Activated CD4-positive, alpha-beta T cell treated with anti-CD3 and anti-CD28 coated beads, Interleukin-2, amount 10 ng/mL, durations not matched to agents 7 days and 5 days (primary cell): ENCODE measurements around the gene KCTD1. TPM values are rescaled to one million over a fixed set of nuclear protein-coding genes. Genes with fewer than 3 reads are reported as not detected.

Experiments
- CTCF ChIA-PET: fragments of 350-600 bp; sonication (Branson Sonifier 250); formaldehyde crosslinking; loops from one replicate; lab custom pipeline; 2021; ENCODE audit warnings: antibody characterized with exemption; lab: Charles Lee
- POLR2A ChIA-PET: fragments of 350-600 bp; sonication (Branson Sonifier 250); formaldehyde crosslinking; loops from one replicate; lab custom pipeline; 2021; ENCODE audit warnings: antibody characterized with exemption; lab: Charles Lee
- DNase-seq: peaks from one replicate; pipeline ENCODE4 v3.0.0-alpha.2; 2020
- H3K27ac Mint-ChIP-seq: one replicate; pipeline ENCODE4 v1.8.0; 2021; ENCODE audit warnings: mild to moderate bottlenecking, moderate library complexity, mixed read lengths
- H3K27me3 Mint-ChIP-seq: one replicate; pipeline ENCODE4 v1.8.0; 2021; ENCODE audit warnings: mixed read lengths
- H3K36me3 Mint-ChIP-seq: one replicate; pipeline ENCODE4 v1.8.0; 2021; ENCODE audit warnings: low read depth, mixed read lengths
- H3K4me1 Mint-ChIP-seq: one replicate; pipeline ENCODE4 v1.8.0; 2021; ENCODE audit warnings: mixed read lengths
- H3K4me3 Mint-ChIP-seq: one replicate; pipeline ENCODE4 v1.8.0; 2021; ENCODE audit warnings: mild to moderate bottlenecking, moderate library complexity, mixed read lengths
- H3K9me3 Mint-ChIP-seq: one replicate; pipeline ENCODE4 v1.8.0; 2021; ENCODE audit warnings: mixed read lengths
- total RNA-seq, 2 experiments: library from RNA; stranded (reverse); gene quantifications; one replicate each; pipeline ENCODE4 v1.2.3, GENCODE V29; 2021

The KCTD1 gene
- total RNA-seq, 2 experiments from 2014 or later: 4.2 to 5.3 TPM

DNA sequence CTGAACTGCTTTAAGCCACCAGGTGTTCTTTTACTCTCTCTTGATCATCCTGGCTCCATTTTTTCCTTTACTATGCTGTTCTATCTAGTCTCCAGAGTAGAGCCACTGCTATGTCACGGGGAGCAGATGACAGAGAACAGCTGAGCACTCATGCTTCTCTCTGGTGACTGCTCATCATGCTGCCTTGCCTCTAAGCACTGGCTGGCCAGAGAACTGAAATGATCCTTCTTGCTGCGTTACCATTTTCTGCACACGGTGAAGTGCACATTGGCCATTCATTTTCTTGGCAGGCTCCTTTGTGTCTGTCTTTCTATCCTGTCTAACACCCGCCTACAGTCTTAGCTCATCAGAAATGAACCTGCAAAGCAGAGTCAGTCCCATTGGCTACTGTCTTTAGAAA lies 86.0 kb downstream of the KCTD1 start:
- DNase-seq: no peak
- H3K4me3 Mint-ChIP-seq: no peak overlapping the region
- POLR2A ChIA-PET: no interaction called here
- no peak overlapping the region for H3K27ac Mint-ChIP-seq
- H3K4me1 Mint-ChIP-seq: peaks cover 12% of the 10 kb centered on the region
- CTCF ChIA-PET: no interaction called here
- H3K9me3 Mint-ChIP-seq: no peaks in the 10 kb centered on the region
- H3K27me3 Mint-ChIP-seq: no peaks in the 10 kb centered on the region
- H3K36me3 Mint-ChIP-seq: no peaks in the 10 kb centered on the region

DNA sequence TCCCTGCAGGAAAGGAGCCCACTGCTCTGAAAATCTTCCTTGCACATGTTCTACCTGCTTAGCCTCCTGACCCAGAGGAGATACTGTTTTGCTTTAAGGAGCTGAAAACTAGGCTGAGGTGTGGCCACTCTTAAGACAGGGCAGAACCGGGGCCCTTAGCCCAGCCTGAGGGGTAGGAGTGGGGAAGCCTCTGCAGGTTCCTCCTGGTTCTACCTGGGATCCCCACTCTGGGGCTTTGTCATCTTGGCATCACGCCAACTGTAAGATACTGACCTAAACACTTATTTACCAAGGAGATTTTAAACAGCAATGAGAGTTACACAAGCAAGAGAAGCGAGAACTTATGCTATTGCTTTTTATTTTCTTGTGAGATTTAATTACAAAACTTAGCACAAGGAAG lies 86.9 kb downstream of the KCTD1 start:
- ChIA-PET CTCF (no interaction called here), POLR2A (no interaction called here)
- Mint-ChIP-seq H3K36me3 (no peaks in the 10 kb centered on the region), H3K27me3 (no peaks in the 10 kb centered on the region), H3K9me3 (no peaks in the 10 kb centered on the region), H3K4me1 (peaks cover 12% of the 10 kb centered on the region), H3K4me3 (no peak overlapping the region), H3K27ac (no peak overlapping the region)
- DNase-seq: no peak

DNA sequence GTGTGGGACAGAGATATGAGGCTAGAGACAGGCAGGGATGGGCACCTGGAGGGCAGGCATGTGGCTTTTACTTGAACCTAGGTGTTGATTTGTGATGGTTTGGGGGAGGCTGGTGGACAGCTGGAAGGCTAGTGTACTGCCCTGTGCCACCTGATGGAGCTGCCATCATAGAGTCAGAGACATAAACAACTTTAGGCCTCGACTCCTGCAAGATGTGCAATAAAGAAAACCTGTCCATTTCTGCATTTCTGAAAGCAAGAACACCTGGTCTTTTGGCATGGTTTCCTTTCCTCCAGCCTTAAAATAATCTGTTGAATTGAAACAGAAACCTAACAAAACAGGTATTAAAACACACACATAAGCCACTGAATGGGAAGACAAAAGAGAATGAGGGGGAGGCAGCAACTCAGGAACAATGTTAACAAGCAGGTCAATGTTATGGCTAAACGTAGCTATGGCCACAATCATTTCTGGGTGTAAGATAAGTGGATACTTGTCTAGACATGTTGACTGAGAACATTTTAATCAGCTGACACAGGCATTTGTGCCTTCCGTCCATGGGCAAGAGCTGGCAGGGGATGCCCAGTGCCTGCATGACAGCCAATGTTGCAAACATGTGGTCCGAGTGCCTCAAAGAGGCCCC lies 87.8 kb downstream of the KCTD1 start:
- Mint-ChIP-seq H3K9me3 (no peaks in the 10 kb centered on the region), H3K27ac (no peak overlapping the region), H3K4me1 (peaks cover 12% of the 10 kb centered on the region), H3K36me3 (no peaks in the 10 kb centered on the region), H3K4me3 (no peak overlapping the region), H3K27me3 (no peaks in the 10 kb centered on the region)
- DNase-seq: no peak
- ChIA-PET POLR2A (no interaction called here), CTCF (no interaction called here)

DNA sequence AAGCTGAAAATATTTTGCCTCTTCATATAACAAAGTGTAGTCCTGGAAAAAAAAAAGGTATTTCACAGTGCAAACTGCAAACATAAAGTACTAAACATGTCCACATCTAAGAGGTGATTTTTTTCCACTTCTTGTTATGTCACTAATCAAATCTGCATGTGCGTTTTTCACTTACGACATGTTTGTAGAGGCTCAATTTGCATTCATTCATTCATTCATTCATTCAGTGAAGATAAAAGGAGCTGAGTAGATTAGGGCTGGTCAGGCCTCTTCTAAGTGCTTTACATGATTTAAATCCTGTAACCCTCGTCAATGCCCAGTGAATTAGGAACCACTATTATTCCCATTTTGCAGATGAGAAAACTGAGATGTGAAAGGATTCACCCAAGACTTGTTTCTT lies 88.5 kb downstream of the KCTD1 start:
- ChIA-PET CTCF (no interaction called here), POLR2A (no interaction called here)
- Mint-ChIP-seq H3K36me3 (no peaks in the 10 kb centered on the region), H3K27me3 (no peaks in the 10 kb centered on the region), H3K4me1 (peaks cover 12% of the 10 kb centered on the region), H3K27ac (no peak overlapping the region), H3K4me3 (no peak overlapping the region), H3K9me3 (no peaks in the 10 kb centered on the region)
- no peak for DNase-seq

DNA sequence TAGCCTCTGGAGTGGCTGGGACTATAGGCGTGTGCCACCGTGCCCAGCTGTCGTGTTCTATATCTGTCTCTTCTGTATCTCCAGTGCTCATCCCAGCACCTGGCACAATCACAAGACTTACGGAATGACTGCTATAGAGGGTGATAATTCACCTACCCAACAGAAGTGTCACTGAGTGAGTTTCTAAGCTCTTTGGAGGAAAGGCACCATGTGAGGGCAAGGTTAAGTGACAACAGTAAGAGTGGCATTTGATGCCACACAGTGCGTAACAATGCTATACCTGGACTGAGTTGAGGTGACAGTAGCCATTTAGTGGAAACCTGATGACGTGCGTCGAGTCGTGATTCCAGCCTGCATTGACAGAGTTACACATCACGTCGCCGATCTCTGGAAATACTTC lies 89.0 kb downstream of the KCTD1 start:
- Mint-ChIP-seq H3K36me3 (no peaks in the 10 kb centered on the region), H3K27ac (no peak overlapping the region), H3K4me3 (no peak overlapping the region), H3K9me3 (no peaks in the 10 kb centered on the region), H3K27me3 (no peaks in the 10 kb centered on the region), H3K4me1 (peaks cover 12% of the 10 kb centered on the region)
- no peak for DNase-seq
- ChIA-PET CTCF (interaction anchor here (1.0 kb wide), 1 partner anchor 16 kb away, joined by 3 read pairs; no protein-coding TSS in a partner anchor), POLR2A (no interaction called here)

DNA sequence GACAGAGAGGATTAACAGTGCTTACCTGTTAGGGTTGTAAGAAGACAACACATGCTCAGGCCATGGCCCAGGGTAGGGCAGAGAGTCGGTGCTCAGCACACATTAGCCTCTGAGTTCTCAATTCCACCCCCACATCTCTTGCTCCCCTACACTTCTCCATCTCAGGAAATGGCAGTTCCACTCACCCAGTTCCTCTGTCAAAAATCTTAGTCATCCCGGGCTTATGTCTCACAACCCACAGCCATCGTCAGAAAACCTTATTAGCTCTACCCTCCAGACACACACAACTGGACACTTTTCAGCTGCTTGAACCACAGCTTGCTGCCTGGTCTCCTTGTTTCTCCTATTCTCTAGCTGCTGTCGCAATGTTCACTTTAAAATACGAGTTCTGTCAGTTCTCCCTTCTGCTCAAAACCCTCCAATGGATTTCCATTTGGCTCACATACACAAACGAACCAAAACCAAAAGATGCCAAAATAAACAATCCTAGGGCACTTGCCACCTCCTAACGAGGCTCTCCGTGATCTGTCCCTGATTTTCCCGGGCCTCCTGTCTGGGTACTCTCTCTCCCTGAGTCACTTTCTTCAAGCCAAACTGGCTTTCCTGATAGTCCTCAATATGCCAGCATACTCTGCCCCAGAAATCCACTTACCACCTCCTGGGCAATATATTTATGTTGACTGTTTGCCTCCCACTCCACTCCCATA lies 89.7 kb downstream of the KCTD1 start:
- Mint-ChIP-seq H3K4me1 (peaks cover 12% of the 10 kb centered on the region), H3K9me3 (no peaks in the 10 kb centered on the region), H3K36me3 (no peaks in the 10 kb centered on the region), H3K4me3 (no peak overlapping the region), H3K27me3 (no peaks in the 10 kb centered on the region), H3K27ac (no peak overlapping the region)
- no peak for DNase-seq
- ChIA-PET POLR2A (no interaction called here), CTCF (interaction anchor here (1.0 kb wide), 2 partner anchors 14 to 17 kb away, joined by 3 read pairs; no protein-coding TSS in a partner anchor)

DNA sequence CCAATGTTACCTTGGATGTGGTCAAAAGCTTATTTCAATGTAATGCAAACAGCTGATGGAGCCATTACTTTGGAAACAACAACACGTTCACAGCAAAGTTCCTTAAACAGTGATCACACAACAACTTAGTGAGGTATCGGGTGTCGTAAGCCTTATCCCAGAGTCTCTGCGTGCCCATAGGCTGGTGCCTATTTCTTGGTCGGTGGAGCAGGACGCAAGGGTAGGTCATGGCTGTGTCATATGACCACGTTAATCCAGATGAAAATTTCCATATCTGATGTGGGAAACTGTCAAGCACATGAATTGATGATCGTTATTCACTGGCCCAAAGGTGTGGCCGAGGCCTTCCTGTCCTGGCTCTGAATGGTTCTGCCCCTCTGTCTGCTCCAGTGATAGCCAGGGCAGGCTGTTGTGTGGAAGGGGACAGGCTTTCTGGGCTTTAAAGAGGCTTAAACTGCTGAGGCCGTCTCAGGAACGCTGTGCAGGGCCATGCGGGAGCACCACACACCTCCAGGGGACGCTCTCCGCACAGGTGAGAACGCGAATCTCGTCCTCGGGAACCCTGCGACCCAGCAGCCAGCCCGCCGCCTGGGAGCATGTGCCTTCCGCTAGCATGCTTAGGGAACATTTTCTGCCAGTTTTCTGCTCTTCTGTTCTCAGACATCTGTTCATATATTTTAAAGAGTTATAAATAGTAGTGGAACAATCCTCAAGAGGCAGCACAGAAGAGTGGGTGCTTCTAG lies 90.6 kb downstream of the KCTD1 start:
- Mint-ChIP-seq H3K27me3 (no peaks in the 10 kb centered on the region), H3K27ac (no peak overlapping the region), H3K9me3 (no peaks in the 10 kb centered on the region), H3K4me1 (peaks cover 12% of the 10 kb centered on the region), H3K4me3 (no peak overlapping the region), H3K36me3 (no peaks in the 10 kb centered on the region)
- ChIA-PET POLR2A (no interaction called here), CTCF (interaction anchor here (1.0 kb wide), 1 partner anchor 13 kb away, joined by 3 read pairs; no protein-coding TSS in a partner anchor)
- no peak for DNase-seq

DNA sequence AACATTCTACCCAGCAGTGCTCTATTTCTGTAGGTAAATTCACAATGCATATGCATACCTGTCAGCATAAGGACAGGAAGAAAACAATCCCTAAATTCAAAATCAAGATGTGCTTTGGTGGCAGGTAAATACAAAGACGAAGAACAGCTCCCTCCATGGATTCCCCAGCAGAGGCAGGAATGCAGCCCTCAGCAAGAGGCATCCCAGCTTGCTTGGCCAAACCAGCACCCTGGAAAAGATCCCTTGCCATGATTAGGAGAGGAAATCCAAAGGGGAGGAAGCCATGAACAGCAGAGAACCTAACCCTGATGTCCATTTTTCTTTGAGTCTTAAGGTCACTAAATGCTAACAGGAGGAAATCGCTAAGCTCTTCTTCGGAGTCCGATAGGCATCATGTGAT lies 91.2 kb downstream of the KCTD1 start:
- Mint-ChIP-seq H3K27ac (no peak overlapping the region), H3K4me1 (peaks cover 12% of the 10 kb centered on the region), H3K4me3 (no peak overlapping the region), H3K9me3 (no peaks in the 10 kb centered on the region), H3K27me3 (no peaks in the 10 kb centered on the region), H3K36me3 (no peaks in the 10 kb centered on the region)
- ChIA-PET POLR2A (no interaction called here), CTCF (interaction anchor here (0.6 kb wide), 1 partner anchor 351 kb away, joined by 4 read pairs; no protein-coding TSS in a partner anchor)
- DNase-seq: no peak

DNA sequence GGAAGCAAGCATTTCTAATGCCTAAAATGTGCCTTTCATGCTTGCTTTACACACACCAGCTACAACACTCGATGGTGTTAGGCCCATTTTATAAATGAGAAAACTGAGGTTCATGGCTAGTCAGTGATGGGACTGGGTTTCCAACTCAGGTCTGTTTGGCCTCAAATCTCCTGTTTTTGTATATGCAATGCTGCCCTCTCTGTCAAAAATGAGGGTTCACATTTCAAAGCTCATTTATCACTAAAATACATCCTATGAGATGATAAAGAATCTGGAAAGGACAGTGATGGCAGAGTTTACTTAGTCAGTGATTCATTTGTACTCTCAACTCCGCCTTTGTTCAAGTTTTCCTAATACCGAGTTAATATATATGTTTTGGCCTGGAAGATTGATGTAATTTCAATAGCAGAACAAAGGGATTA lies 92.3 kb downstream of the KCTD1 start:
- ChIA-PET CTCF (interaction anchor here (1.3 kb wide), 1 partner anchor 15 kb away, joined by 3 read pairs; no protein-coding TSS in a partner anchor), POLR2A (no interaction called here)
- Mint-ChIP-seq H3K9me3 (no peaks in the 10 kb centered on the region), H3K27me3 (no peaks in the 10 kb centered on the region), H3K27ac (no peak overlapping the region), H3K4me1 (peaks cover 12% of the 10 kb centered on the region), H3K36me3 (no peaks in the 10 kb centered on the region), H3K4me3 (no peak overlapping the region)
- no peak for DNase-seq

DNA sequence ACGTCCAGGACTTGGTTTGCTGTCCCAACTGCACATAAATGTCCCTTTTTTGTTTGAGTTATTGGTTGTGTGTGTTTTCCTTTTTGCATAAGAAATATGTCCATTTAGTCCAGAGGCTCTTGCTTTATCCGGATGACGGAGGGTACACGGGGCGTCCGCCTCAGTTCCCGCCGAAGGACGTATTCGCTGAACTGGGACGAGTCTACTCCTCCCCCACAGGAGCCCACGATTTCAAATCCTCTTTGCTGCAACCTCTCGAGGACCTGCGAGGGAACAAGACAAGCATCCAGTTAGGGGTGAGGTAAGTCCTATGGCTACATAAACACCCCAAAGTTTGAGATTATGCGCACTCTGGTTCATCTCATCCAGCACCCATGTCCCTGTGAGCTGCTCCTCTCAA lies 92.7 kb downstream of the KCTD1 start:
- no peak for DNase-seq
- H3K27me3 Mint-ChIP-seq: no peaks in the 10 kb centered on the region
- H3K4me1 Mint-ChIP-seq: peaks cover 10% of the 10 kb centered on the region
- no peak overlapping the region for H3K4me3 Mint-ChIP-seq
- CTCF ChIA-PET: interaction anchor here (1.3 kb wide), 1 partner anchor 16 kb away, joined by 3 read pairs; no protein-coding TSS in a partner anchor
- H3K27ac Mint-ChIP-seq: no peak overlapping the region
- no peaks in the 10 kb centered on the region for H3K9me3 Mint-ChIP-seq
- POLR2A ChIA-PET: no interaction called here
- H3K36me3 Mint-ChIP-seq: no peaks in the 10 kb centered on the region

DNA sequence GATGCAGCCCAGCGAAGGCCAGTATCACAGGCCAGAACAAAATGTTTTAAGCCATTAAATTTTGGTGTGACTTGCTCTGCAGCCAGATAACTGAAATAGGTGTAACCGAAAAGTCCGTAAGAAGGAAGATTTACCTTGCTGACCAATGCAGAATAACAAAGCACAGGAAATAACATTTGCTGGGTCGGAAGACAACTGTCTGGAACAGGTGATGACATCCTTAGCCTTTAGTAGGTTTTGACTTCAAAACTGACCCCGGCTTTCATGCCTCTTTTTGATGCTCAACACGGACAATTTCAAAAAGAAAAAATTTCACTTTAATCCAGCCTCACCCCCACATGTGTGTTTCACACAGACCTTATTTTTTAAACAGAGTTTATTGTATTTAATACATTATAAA lies 93.7 kb downstream of the KCTD1 start:
- no peak overlapping the region for H3K27ac Mint-ChIP-seq
- H3K4me1 Mint-ChIP-seq: peaks cover 8% of the 10 kb centered on the region
- no peak overlapping the region for H3K4me3 Mint-ChIP-seq
- no peaks in the 10 kb centered on the region for H3K27me3 Mint-ChIP-seq
- CTCF ChIA-PET: no interaction called here
- POLR2A ChIA-PET: no interaction called here
- H3K9me3 Mint-ChIP-seq: no peaks in the 10 kb centered on the region
- DNase-seq: no peak
- no peaks in the 10 kb centered on the region for H3K36me3 Mint-ChIP-seq

DNA sequence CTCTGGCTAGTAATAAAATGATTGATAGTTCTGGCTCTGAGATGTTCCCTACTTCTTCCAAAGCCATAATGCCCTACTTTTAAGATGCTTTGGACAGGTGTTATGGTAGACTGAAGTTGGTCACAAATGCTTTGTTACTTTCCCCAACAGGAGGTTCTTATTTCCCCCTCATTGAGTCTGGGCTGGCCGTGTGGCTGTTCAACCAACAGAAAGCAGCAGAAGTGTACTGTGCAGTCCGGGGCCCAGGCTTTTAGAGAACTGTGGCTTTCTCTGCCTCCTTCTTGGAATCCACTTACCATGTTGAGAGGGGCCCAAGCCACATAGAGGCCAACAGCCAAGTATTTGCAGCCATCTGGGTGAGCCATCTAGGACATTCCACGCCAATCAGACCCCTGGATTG lies 94.2 kb downstream of the KCTD1 start:
- ChIA-PET CTCF (no interaction called here), POLR2A (no interaction called here)
- no peaks in the 10 kb centered on the region for H3K9me3 Mint-ChIP-seq
- peaks cover 8% of the 10 kb centered on the region for H3K4me1 Mint-ChIP-seq
- H3K27ac Mint-ChIP-seq: no peak overlapping the region
- no peak overlapping the region for H3K4me3 Mint-ChIP-seq
- no peaks in the 10 kb centered on the region for H3K27me3 Mint-ChIP-seq
- DNase-seq: no peak
- no peaks in the 10 kb centered on the region for H3K36me3 Mint-ChIP-seq

DNA sequence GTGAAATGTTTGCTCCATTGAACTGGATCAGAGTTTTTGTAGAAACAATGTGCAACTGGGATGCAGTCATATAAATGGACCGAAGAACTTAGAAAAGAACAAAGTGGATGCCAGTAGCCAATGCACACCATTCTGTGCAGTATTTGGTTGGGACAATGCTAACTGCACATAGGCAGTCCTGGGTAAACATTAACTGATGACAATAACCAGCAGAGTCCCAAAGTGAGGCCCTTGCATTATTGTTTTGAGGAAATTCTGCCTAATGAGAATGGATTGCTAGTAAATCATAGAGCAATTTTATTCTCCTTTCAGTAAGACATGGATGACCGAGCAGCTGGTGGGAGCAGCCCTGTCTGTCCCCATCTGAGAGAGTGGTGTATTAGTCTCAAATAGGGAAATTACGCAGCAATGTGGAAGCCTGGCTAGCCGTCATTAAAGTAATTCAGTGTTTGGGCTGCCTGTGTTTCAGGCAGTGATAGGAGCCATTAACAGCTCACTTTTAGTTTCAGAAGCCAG lies 94.9 kb downstream of the KCTD1 start:
- Mint-ChIP-seq H3K4me1 (peaks cover under 1% of the 10 kb centered on the region), H3K36me3 (no peaks in the 10 kb centered on the region), H3K4me3 (no peak overlapping the region), H3K27me3 (no peaks in the 10 kb centered on the region), H3K27ac (no peak overlapping the region), H3K9me3 (no peaks in the 10 kb centered on the region)
- ChIA-PET CTCF (no interaction called here), POLR2A (no interaction called here)
- DNase-seq: no peak
